SK-N-SH (cell line): Measurements from ENCODE around the gene IPPK. TPM values are rescaled to one million over a fixed set of nuclear protein-coding genes. Genes with fewer than 3 reads are reported as not detected.

Source experiments
- CTCF ChIA-PET: fragments of 300-600, 350-600 bp; formaldehyde crosslinking; extraction: SDS; loops from one replicate; lab custom pipeline; 2021; lab: Yijun Ruan, JAX
- POLR2A ChIA-PET: fragments of 350-600 bp; sonication (Branson Sonifier 250); formaldehyde crosslinking; extraction: SDS; loops from one replicate; lab custom pipeline; 2020; ENCODE audit warnings: antibody characterized with exemption, inconsistent platforms; lab: Yijun Ruan, JAX
- DNase-seq: peaks from one replicate; pipeline ENCODE4 v3.0.0; 2012
- H2AFZ ChIP-seq: fragments of 200-600 bp; sonication (generic); 2 replicates; pipeline ENCODE4 v1.8.1; 2016; ENCODE audit warnings: antibody characterized with exemption, mild to moderate bottlenecking, low read depth
- H3F3A ChIP-seq: fragments of 200-600 bp; sonication (generic); replicated peaks from 2 replicates; pipeline ENCODE3; 2016; ENCODE audit warnings: antibody characterized with exemption, mild to moderate bottlenecking; ENCODE audit not compliant: insufficient read depth
- H3K27ac ChIP-seq, 2 experiments: fragments of 200-500 bp in 1 of 2; fragments of 200-600 bp in 1 of 2; sonication (Bioruptor generic) in 1 of 2; sonication (generic), shearing (Covaris generic) in 1 of 2; 2 replicates each; pipeline versions ENCODE4 v1.5.1 to v1.6.1; 2014 to 2016; ENCODE audit warnings: low read depth in 2 of 2, inconsistent platforms in 1 of 2, low read length in 1 of 2, mild to moderate bottlenecking in 1 of 2, mixed read lengths in 1 of 2
- H3K27me3 ChIP-seq: fragments of 200-600 bp; sonication (generic), shearing (Covaris generic); 2 replicates; pipeline ENCODE4 v1.6.1; 2016; ENCODE audit warnings: mixed run types; ENCODE audit not compliant: insufficient read depth
- H3K36me3 ChIP-seq, 2 experiments: fragments of 200-500 bp in 1 of 2; fragments of 200-600 bp in 1 of 2; sonication (Bioruptor generic) in 1 of 2; sonication (generic) in 1 of 2; replicated peaks in 1 of 2; 2 replicates each; pipeline versions ENCODE3 to v1.5.1; 2014 to 2016; ENCODE audit warnings: low read length in 1 of 2, mild to moderate bottlenecking in 1 of 2; ENCODE audit not compliant: insufficient read depth in 2 of 2, control insufficient read depth in 1 of 2
- H3K4me1 ChIP-seq, 2 experiments: fragments of 200-500 bp in 1 of 2; fragments of 200-600 bp in 1 of 2; sonication (Bioruptor generic) in 1 of 2; sonication (generic), shearing (Covaris generic) in 1 of 2; 2 replicates each; pipeline versions ENCODE4 v1.5.1 to v1.6.1; 2014 to 2016; ENCODE audit warnings: low read depth in 1 of 2, low read length in 1 of 2, mixed run types in 1 of 2; ENCODE audit not compliant: insufficient read depth in 2 of 2, control insufficient read depth in 1 of 2
- H3K4me2 ChIP-seq: fragments of 200-600 bp; sonication (generic), shearing (Covaris generic); 2 replicates; pipeline ENCODE4 v1.6.1; 2017; ENCODE audit warnings: mixed run types
- H3K4me3 ChIP-seq, 2 experiments: fragments of 200-500 bp in 1 of 2; fragments of 200-600 bp in 1 of 2; sonication (Bioruptor generic) in 1 of 2; sonication (generic), shearing (Covaris generic) in 1 of 2; 2 replicates each; pipeline versions ENCODE4 v1.5.1 to v1.8.1; 2014 to 2016; ENCODE audit warnings: low read depth in 2 of 2, inconsistent platforms in 1 of 2, low read length in 1 of 2, mild to moderate bottlenecking in 1 of 2, mixed read lengths in 1 of 2, moderate library complexity in 1 of 2
- H3K79me2 ChIP-seq: fragments of 200-600 bp; sonication (generic); 2 replicates; pipeline ENCODE4 v1.8.1; 2017; ENCODE audit warnings: mild to moderate bottlenecking; ENCODE audit not compliant: insufficient read depth
- H3K9ac ChIP-seq: fragments of 200-600 bp; sonication (generic); 2 replicates; pipeline ENCODE4 v1.6.1; 2017; ENCODE audit warnings: mixed run types
- H3K9me2 ChIP-seq: fragments of 200-600 bp; sonication (generic); 2 replicates; pipeline ENCODE4 v1.6.1; 2017; ENCODE audit warnings: mixed run types
- H3K9me3 ChIP-seq: fragments of 200-600 bp; sonication (generic); 2 replicates; pipeline ENCODE4 v1.6.1; 2017; ENCODE audit warnings: mixed run types, mild to moderate bottlenecking, moderate library complexity
- H4K20me1 ChIP-seq: fragments of 200-600 bp; sonication (generic); 2 replicates; pipeline ENCODE4 v1.6.1; 2017; ENCODE audit warnings: mild to moderate bottlenecking, mixed run types; ENCODE audit not compliant: insufficient read depth
- CHD2 ChIP-seq: fragments of 150-350 bp; IDR thresholded peaks from 2 replicates; pipeline ENCODE4 v1.6.1; 2018; ENCODE audit warnings: low read length; ENCODE audit not compliant: partially characterized antibody
- EP300 ChIP-seq, 2 experiments: IDR thresholded peaks; 2 replicates each; pipeline versions ENCODE4 v1.4.0 to v1.6.1; 2012; ENCODE audit warnings: borderline replicate concordance in 1 of 2, low read depth in 1 of 2, low read length in 1 of 2
- EZH2phosphoT487 ChIP-seq: fragments of 200-600 bp; sonication (generic); IDR thresholded peaks from 2 replicates; pipeline ENCODE4 v1.6.1; 2017; ENCODE audit warnings: low read depth, mixed run types, mild to moderate bottlenecking, antibody characterized with exemption, moderate library complexity, borderline replicate concordance
- FOSL2 ChIP-seq: IDR thresholded peaks from 2 replicates; pipeline ENCODE4 v1.4.0; 2012; ENCODE audit warnings: low read depth, mild to moderate bottlenecking, moderate library complexity, borderline replicate concordance
- FOXJ3 ChIP-seq: sonication (generic); formaldehyde crosslinking; IDR thresholded peaks from 2 replicates; pipeline ENCODE4 v1.5.1; 2020; ENCODE audit warnings: mild to moderate bottlenecking, missing genetic modification reagents
- IRF3 ChIP-seq: fragments of 150-350 bp; IDR thresholded peaks from 2 replicates; pipeline ENCODE4 v1.6.1; 2016; ENCODE audit warnings: mild to moderate bottlenecking, low read depth, low read length
- MEF2A ChIP-seq: IDR thresholded peaks from 2 replicates; pipeline ENCODE4 v1.4.0; 2012; ENCODE audit warnings: low read depth, borderline replicate concordance
- MXI1 ChIP-seq: IDR thresholded peaks from 2 replicates; pipeline ENCODE4 v1.6.1; 2012; ENCODE audit warnings: mild to moderate bottlenecking, low read depth, low read length, improper control_type of control experiment
- NFIC ChIP-seq: IDR thresholded peaks from 2 replicates; pipeline ENCODE4 v1.4.0; 2012; ENCODE audit warnings: borderline replicate concordance
- NRF1 ChIP-seq: IDR thresholded peaks from 2 replicates; pipeline ENCODE4 v1.6.1; 2012; ENCODE audit warnings: low read depth, mild to moderate bottlenecking, low read length
- RCOR1 ChIP-seq: fragments of 150-350 bp; IDR thresholded peaks from 2 replicates; pipeline ENCODE4 v1.6.1; 2017; ENCODE audit warnings: antibody characterized with exemption, low read length
- RFX5 ChIP-seq: IDR thresholded peaks from 2 replicates; pipeline ENCODE4 v1.6.1; 2012; ENCODE audit warnings: mild to moderate bottlenecking, improper control_type of control experiment, low read length
- RXRA ChIP-seq: IDR thresholded peaks from 2 replicates; pipeline ENCODE4 v1.4.0; 2012; ENCODE audit warnings: low read depth, mild to moderate bottlenecking, borderline replicate concordance
- SMC3 ChIP-seq: IDR thresholded peaks from 2 replicates; pipeline ENCODE4 v1.6.1; 2012; ENCODE audit warnings: low read depth, low read length, improper control_type of control experiment
- TAF1 ChIP-seq: IDR thresholded peaks from 2 replicates; pipeline ENCODE4 v1.6.1; 2012; ENCODE audit warnings: low read depth, mild to moderate bottlenecking, low read length, moderate library complexity, borderline replicate concordance
- TCF12 ChIP-seq: IDR thresholded peaks from 2 replicates; pipeline ENCODE4 v1.4.0; 2012
- TEAD4 ChIP-seq: IDR thresholded peaks from 2 replicates; pipeline ENCODE4 v1.4.0; 2012; ENCODE audit warnings: mild to moderate bottlenecking, borderline replicate concordance; ENCODE audit not compliant: insufficient read depth
- USF1 ChIP-seq: IDR thresholded peaks from 2 replicates; pipeline ENCODE4 v1.4.0; 2012; ENCODE audit warnings: low read depth, borderline replicate concordance
- USF2 ChIP-seq: fragments of 150-350 bp; IDR thresholded peaks from 2 replicates; pipeline ENCODE4 v1.6.1; 2017; ENCODE audit warnings: antibody characterized with exemption, low read length, low read depth, borderline replicate concordance
- YY1 ChIP-seq: IDR thresholded peaks from 2 replicates; pipeline ENCODE4 v1.4.0; 2012; ENCODE audit warnings: low read depth, mild to moderate bottlenecking
- ZBTB33 ChIP-seq: IDR thresholded peaks from 2 replicates; pipeline ENCODE4 v1.4.0; 2012; ENCODE audit warnings: low read depth, borderline replicate concordance
- WGBS: methylation state at CpG from one replicate; pipeline ENCODE4 v1.1.6; 2017; ENCODE audit warnings: low lambda C conversion rate; 5-methylcytosine and 5-hydroxymethylcytosine counted together
- polyA plus RNA-seq, 3 experiments: library from polyadenylated mRNA; depleted of rRNA; stranded (reverse); fragments of >200 nt; gene quantifications; 2 replicates each; pipeline ENCODE4 v1.2.3, GENCODE V29; 2012

Gene IPPK
- polyA plus RNA-seq, 1 of the 3 experiments (the other 2 are of a cell fraction) = 16.5 TPM

GRCh38 chr9:92602413-92602812 is 67.5 kb downstream of the IPPK start:
- Histone ChIP-seq H3K9me3 (peaks cover 4% of the 10 kb centered on the region; the same call in 1 of the 2 replicates), H3K4me2 (no peak overlapping the region), H3K36me3 (no peaks in the 10 kb centered on the region), H2AFZ (no peak overlapping the region), H3F3A (no peaks in the 10 kb centered on the region), H3K27me3 (no peaks in the 10 kb centered on the region), H3K9ac (no peak overlapping the region), H4K20me1 (no peaks in the 10 kb centered on the region), H3K9me2 (no peaks in the 10 kb centered on the region), H3K4me1 (peaks cover 5 to 6% of the 10 kb centered on the region in 2 experiments; a peak in 3 of 4 replicates), H3K79me2 (no peaks in the 10 kb centered on the region), H3K27ac (no peak overlapping the region)
- POLR2A ChIA-PET = no interaction called here
- 93% methylated on average over 8 of the region's 10 CpGs for WGBS
- no peak for TF ChIP-seq MEF2A
- TF ChIP-seq TCF12 = no peak
- TF ChIP-seq RCOR1 = no peak
- TF ChIP-seq IRF3 = no peak
- no peak for TF ChIP-seq NFIC
- TF ChIP-seq SMC3 = no peak
- no peak for TF ChIP-seq FOSL2
- TF ChIP-seq ZBTB33 = no peak
- TF ChIP-seq TAF1 = no peak
- no peak for TF ChIP-seq MXI1
- no peak for TF ChIP-seq EZH2phosphoT487
- TF ChIP-seq RXRA = no peak
- TF ChIP-seq USF2 = no peak
- TF ChIP-seq, all 33 proteins: peak for 0
- CTCF ChIA-PET = interaction anchor here (1.1 to 1.3 kb wide), 3 partner anchors 8 to 201 kb away, joined by 3 read pairs; no protein-coding TSS in a partner anchor
- no peak for DNase-seq
- H3K4me3 ChIP-seq = no peak overlapping the region

GRCh38 chr9:92601451-92601850 is 68.5 kb downstream of the IPPK start:
- Histone ChIP-seq H3K27ac (no peak overlapping the region), H3K36me3 (no peaks in the 10 kb centered on the region), H3K4me1 (peaks cover 0 to 5% of the 10 kb centered on the region in 2 experiments; a peak in 1 of 4 replicates), H3K4me2 (no peak overlapping the region), H3K9ac (no peak overlapping the region), H3K79me2 (no peaks in the 10 kb centered on the region), H4K20me1 (no peaks in the 10 kb centered on the region), H2AFZ (no peak overlapping the region), H3K9me2 (no peaks in the 10 kb centered on the region), H3F3A (no peaks in the 10 kb centered on the region), H3K9me3 (peaks cover 4% of the 10 kb centered on the region; the same call in 1 of the 2 replicates), H3K4me3 (no peak overlapping the region), H3K27me3 (no peaks in the 10 kb centered on the region)
- POLR2A ChIA-PET = no interaction called here
- CTCF ChIA-PET = interaction anchor here (1.3 kb wide), 1 partner anchor 82 kb away, joined by 3 read pairs; no protein-coding TSS in a partner anchor
- WGBS = 89% methylated on average over 11 of the region's 12 CpGs
- no peak for DNase-seq
- no peak for TF ChIP-seq NRF1
- TF ChIP-seq TEAD4 = no peak
- TF ChIP-seq TCF12 = no peak
- no peak for TF ChIP-seq RXRA
- no peak for TF ChIP-seq CHD2
- no peak for TF ChIP-seq TAF1
- no peak for TF ChIP-seq RFX5
- no peak for TF ChIP-seq YY1
- no peak for TF ChIP-seq USF2
- no peak for TF ChIP-seq FOXJ3 (CRISPR knock-in tag)
- no peak for TF ChIP-seq USF1
- TF ChIP-seq IRF3 = no peak
- TF ChIP-seq EP300 (IDR thresholded peaks at IDR 0.05; ENCODE audit: borderline replicate concordance in 1 of 2, low read depth in 1 of 2, low read length in 1 of 2) = no peak
